CD4-positive, alpha-beta T cell treated with Interferon alpha-2 for 1 hour (primary cell): ENCODE data around the gene CD46.
A peak's percentile ranks its signal among the peaks of the same experiment; 100 is the strongest.
"Not testable (repeated sequence)": the region's sequence is repeated elsewhere in the genome, so short reads cannot be mapped to it uniquely, and the experiment has no call there.

Experiments used
- DNase-seq, 2 donors: peaks; one replicate each; pipeline ENCODE4 v3.0.0-alpha.2; 2020 to 2022

CD46 gene

GRCh38 chr1:207752456-207752998 lies 673 bp downstream of the CD46 start:
- DNase-seq = peak in 1 of 2 donors; percentile 16

DNA sequence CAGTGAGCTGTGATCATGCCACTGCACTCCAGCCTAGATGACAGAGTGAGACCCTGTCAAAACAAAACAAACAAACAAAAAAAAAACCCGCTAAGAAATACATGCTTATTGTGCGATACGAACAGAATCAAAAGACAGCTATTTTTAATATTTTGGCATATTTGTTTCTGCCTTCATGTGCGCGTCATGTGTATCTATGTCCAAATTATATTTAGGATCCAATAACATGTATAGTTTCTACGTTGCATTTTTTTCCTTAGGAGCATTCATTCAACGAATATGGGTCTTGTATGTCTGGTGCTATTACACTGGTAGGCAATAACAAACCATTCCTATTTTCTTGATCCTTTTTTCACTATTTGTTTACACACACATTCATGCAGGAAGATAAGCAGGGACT lies 1.8 kb downstream of the CD46 start:
- DNase-seq = no peak

DNA sequence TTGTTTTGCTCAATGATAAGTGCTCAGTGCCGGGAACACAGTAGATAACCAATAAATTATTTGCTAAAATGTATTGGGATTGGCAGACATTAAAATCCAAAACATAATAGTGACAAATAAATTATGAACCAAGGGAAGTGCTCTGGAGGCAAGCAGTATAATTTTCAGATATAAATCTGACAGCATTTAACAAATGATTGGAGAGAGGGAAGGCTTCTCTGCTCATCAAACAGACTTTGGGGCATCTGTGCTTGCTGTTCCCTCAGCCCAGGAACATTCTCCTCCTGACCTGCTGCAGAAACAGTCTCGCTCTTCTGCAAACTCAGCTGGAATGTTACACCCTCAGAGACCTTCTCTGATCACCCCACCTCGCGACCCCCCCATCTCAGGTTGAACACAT lies 2.2 kb downstream of the CD46 start:
- DNase-seq = no peak

DNA sequence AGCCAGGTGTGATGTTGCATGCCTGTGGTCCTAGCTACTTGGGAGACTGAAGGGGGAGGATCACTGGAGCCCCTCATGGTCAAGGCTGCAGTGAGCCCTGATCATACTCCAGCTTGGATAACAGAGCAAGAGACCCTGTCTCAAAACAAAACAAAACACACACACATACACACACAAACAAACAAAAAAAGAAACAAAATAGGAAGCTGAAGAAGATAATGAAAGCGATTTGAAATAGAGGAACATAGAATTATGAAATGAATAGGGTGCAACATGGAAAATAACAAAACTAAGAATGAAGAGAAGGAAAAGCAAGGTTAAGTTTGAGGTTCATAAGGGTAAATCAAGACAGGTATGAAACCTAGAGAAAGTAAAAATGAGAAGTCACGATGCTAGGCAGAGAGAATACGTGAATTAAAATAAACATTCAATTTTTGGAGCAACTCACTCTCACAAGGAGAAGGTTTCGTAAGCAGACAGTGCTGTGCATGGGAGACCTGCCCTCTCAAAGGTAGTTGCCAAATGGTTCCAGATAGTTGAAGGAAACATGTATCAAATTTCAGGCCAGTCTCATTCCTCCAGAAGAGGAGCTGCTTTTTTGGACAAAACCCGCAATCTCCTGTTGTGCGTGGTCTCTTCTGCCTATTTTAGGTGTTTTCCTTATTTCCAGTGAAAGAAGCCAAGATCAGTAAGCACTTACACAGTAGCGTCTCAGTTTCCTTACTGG lies 3.3 kb downstream of the CD46 start:
- DNase-seq = no peak

DNA sequence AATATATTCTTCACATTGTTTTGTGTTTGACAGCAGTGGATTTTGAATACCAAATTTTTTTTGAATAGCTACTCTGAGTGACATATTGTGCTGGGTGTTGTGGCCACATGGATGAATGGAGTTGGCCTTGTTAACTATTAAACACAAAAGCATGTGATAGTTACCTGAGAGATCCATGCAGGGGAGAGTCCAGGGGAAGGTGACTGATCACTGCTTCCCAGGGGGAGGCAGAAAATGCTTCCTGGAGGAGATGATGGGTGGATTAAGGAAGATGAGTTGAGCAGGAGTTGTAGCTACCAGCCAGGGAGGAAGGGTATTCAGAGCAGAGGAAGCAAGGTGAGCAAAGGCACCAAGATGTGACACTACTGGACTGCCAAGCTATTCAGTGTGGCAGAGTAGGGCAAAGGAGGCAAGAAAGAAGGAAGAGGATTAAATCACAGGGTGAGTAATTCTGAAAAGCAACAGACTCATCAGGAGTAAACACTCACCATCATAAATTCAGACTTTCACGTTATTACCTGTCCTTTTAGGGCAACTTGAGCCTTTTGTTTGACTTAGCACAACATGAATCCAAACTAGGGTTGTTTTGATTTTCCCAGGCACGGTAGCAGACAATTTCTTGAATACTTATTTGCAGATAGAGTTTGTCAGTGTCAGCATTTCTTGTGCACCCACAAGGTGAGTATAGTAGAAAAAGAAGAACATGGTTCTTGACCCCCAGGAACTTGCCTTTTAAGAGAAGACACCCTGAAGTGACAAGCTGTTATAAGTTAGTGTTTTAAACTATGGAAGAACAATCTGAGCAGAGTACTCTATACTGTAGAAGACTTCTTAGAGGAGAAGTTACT lies 4.2 kb downstream of the CD46 start:
- DNase-seq = no peak

- no peak for DNase-seq
Measured at GRCh38 chr1:207762622-207763021, 10.8 kb downstream of the CD46 start.

DNA sequence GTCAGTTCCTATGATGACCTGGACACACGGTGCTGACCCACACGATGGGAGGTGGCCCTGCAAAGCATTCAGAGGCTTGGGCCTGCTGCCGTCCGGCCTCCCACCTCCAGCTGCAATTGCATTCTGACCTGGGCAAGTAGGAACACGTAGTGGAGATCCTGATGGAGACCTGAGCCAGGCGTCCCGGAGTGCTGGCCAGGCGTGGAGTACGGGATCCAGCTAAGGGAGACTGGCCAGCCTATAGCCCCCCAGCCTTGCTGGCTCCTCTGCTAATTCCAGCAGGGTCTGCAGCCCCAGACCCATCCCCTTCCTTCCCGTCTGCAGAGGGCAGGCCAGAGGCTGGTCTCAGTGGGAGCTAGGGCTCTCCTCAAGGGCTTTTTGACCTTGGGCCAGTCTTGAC lies 11.2 kb downstream of the CD46 start:
- no peak for DNase-seq

GRCh38 chr1:207763972-207764371 lies 12.1 kb downstream of the CD46 start:
- no peak for DNase-seq

DNA sequence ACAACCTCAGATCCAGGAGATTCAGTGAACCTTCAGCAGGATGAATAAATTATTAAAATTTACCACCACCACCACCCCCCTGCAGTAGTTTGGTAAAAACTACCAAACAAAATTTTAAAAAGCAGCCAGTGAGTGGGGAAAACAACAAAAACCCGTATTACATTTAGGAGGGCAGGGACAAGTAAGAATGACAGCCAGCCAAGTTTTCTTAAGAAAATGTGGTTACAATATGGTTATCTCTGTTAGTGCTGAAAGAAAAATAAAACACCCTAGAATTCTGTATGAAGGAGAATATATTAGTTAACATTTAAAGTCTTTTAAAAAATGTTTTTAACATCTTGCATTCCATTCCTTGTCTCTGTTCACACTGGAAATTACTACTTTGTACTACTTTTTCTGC lies 14.7 kb downstream of the CD46 start:
- no peak for DNase-seq

- DNase-seq = not testable (repeated sequence)
Measured at GRCh38 chr1:207770514-207770913, 18.7 kb downstream of the CD46 start.

- not testable (repeated sequence) for DNase-seq
Measured at GRCh38 chr1:207776045-207776444, 24.2 kb downstream of the CD46 start.

DNA sequence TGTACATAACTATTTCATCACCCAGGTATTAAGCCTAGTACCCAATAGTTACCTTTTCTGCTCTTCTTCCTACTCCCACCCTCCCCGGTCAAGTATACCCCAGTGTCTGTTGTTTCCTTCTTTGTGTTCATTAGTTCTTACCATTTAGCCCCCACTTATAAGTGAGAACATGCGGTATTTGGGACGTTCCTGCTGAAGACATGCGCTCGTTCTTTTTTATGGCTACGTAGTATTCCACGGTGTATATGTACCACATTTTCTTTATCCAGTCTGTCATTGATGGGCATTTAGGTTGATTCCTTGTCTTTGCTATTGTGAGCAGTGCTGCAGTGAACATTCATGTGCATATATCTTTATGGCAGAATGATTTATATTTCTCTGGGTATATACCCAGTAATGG lies 25.6 kb downstream of the CD46 start:
- DNase-seq = not testable (repeated sequence)

GRCh38 chr1:207779008-207779407 lies 27.2 kb downstream of the CD46 start:
- no peak for DNase-seq

DNA sequence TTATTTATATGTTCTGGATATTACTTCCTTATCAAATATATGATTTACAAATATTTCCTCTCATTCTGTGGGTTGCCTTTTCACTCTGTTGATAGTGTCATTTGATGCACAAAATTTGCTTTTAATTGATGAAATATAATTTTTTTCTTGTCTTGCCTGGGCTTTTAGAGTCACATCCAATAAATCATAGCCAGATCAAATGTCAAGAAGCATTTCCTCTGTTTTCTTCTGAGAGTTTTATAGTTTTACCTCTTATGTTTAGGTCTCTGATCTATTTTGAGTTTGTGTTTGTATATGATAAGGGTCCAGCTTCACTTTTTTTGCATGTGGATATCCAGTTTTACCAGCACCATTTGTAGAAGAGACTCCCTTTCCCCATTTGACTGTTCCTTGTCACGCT lies 29.5 kb downstream of the CD46 start:
- DNase-seq = no peak

GRCh38 chr1:207787776-207788175 lies 35.9 kb downstream of the CD46 start:
- no peak for DNase-seq

DNA sequence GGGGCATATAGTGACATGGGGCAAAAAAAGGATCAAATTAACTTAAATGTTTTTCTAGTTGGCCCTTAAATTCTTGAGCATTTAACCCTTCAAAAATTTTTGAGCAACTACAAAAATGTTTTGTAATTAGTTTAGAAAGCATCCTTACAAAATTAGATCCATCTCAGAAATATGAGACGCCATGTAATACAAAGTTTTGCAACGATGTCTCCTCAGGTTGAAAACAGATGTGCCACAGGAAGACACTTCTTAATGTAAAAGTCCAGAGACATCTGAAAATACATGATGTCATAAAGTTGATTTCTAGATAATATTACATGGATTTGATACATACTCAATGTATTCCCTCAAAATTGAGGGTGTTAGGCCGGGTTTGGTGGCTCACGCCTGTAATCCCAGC lies 37.5 kb downstream of the CD46 start:
- DNase-seq = no peak

DNA sequence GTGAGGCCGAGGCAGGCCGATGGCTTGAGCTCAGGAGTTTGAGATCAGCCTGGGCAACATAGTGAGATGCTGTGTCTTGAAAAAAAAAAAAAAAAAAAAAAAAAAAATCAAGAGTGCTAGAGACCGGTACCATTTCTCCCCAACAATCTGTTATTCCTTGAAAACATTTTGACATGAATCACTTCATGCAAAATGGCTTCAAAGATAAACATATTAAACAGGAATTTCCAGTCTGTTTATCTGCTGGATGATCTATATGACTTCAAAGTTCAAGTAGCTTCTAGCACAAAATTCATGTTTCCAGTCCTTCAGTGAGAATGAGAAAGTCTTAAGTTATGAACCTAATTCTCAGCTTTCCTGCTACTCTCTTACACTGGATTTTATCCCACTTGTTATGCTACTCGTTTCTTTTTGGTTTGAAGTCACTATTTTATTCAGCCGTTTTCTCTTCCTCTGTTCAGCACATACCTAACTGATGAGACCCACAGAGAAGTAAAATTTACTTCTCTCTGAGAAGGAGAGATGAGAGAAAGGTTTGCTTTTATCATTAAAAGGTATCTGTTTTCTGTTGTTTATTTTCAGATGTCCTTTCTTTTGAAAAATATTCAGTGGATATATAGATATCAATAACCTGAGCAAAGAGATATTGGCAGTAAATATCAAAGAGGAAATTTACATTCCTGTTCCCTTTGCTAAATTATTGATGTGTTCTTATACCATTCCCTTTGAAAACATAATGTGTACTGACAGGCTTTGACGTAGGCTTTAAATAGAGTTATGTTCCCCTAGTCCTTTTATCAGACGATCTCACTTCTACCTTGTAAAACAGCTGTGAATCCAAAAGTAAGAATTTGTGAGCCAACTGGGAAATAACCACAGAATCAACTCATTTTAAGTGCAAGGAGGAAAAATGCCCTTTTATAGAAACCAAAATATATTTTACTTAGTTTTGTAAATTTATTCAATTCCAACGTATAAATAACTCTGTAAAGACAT lies 38.2 kb downstream of the CD46 start:
- no peak for DNase-seq

- DNase-seq = no peak
Measured at GRCh38 chr1:207791290-207791689, 39.4 kb downstream of the CD46 start.

DNA sequence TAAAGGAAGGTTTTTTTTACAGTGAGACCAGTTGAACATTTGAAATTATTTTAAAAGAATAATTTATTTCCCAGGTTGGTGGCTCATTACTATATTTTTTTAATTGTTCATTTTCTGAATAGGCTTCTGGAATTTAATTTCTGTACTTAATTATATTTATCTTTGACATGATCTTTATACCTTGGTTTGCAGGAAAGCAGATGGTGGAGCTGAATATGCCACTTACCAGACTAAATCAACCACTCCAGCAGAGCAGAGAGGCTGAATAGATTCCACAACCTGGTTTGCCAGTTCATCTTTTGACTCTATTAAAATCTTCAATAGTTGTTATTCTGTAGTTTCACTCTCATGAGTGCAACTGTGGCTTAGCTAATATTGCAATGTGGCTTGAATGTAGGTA lies 41.5 kb downstream of the CD46 start:
- DNase-seq = no peak

GRCh38 chr1:207794861-207795260 lies 43.0 kb downstream of the CD46 start:
- DNase-seq = no peak

GRCh38 chr1:207797229-207797973 lies 45.5 kb downstream of the CD46 start:
- DNase-seq = peak; percentile 74 to 78

GRCh38 chr1:207798847-207799246 lies 47.0 kb downstream of the CD46 start:
- DNase-seq = peak in 1 of 2 donors; percentile 37
